Raji (cell line): ENCODE measurements around the gene SPNS3.

Experiments used
- POLR2A ChIP-seq: IDR thresholded peaks from 2 replicates; pipeline ENCODE4 v1.6.1; 2011; ENCODE audit warnings: low read depth, low read length, control low read depth; ENCODE audit not compliant: insufficient read depth

The SPNS3 gene, protein sequence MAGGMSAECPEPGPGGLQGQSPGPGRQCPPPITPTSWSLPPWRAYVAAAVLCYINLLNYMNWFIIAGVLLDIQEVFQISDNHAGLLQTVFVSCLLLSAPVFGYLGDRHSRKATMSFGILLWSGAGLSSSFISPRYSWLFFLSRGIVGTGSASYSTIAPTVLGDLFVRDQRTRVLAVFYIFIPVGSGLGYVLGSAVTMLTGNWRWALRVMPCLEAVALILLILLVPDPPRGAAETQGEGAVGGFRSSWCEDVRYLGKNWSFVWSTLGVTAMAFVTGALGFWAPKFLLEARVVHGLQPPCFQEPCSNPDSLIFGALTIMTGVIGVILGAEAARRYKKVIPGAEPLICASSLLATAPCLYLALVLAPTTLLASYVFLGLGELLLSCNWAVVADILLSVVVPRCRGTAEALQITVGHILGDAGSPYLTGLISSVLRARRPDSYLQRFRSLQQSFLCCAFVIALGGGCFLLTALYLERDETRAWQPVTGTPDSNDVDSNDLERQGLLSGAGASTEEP

GRCh38 chr17:4433515-4434031, at the start of gene SPNS3:
SPNS3 (plus strand) TSS chr17:4433940; CDS start chr17:4433968, 28 bp downstream.
- TF ChIP-seq POLR2A: no peak

DNA sequence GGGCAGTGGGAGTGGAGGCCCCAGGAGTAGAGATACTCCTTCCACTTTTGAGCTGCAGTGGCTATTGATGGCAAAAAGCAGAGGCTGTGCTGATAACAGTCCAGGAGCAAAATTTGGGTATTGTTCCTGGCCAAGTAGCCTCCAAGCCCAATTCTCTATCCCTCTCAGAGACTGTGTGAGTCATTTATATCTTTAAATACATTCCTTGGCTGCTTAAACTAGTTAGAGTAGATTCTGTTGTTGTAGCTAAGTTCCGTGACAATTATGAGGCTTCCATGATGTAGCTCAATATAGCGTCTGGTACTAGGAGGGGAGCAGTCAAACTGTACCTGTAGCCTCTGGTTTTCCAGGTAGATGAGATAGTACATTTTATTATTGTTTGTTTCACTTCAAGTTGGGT, 47.3 kb upstream of the SPNS3 start:
- TF ChIP-seq POLR2A: no peak

DNA sequence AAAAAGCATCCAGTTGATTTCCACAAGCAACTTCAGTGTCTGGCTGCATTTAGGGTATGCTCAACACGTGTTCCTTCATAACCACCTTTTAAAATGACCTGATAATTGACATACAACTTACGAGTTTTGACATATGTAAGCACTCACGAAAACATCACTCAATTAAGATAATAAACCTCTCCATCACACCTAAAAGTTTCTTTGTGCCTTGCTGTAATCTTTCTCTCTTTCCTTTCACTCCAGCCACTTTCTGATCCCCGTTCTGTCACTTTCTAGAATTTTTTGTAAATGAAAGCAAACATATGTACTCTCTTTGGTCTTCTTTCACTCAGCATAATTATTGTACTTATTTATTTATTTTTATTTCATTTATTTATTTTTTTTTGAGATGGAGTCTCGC, 46.6 kb upstream of the SPNS3 start:
- TF ChIP-seq POLR2A: no peak

DNA sequence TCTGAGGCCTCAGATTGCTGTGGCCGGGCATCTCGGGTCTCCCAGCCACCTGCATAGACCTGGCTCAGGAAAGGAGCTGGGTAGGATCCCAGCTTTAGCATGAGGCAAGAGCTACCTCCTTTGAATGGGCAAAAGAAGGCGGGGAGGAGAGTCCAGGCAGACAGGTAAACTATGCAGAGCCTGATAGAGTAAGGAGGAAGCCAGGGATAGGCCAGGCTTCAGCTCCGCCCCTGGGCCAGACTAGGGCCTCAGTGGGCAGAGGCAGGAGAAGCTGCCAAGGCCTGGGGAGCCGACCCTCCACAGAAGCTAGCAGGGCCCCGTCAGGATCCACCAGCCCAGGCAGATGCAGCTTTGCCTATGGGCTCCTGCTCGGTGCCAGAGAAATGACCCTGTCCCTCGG, 44.7 kb upstream of the SPNS3 start:
- no peak for TF ChIP-seq POLR2A

DNA sequence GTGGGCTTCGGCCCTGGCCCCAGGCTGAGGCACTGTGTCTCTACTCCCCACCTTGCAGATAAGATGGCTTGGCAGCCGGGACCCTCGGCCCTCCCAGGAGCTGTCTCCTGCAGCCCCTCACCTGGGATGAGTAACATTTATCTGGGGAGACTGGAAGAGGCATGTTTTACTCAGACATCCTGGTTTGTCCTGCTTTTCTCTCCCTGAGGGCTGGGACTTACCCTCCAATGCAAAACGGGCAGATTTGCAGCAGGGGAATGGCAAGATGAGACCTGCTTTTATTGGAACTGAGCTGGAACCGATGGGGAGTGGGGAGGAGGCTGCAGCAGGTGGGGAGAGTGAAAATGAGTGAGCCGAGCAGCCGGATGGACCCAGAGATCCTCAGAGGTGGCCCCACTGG, 39.9 kb upstream of the SPNS3 start:
- TF ChIP-seq POLR2A: no peak

GRCh38 chr17:4394208-4395110, 39.3 kb upstream of the SPNS3 start:
- no peak for TF ChIP-seq POLR2A

DNA sequence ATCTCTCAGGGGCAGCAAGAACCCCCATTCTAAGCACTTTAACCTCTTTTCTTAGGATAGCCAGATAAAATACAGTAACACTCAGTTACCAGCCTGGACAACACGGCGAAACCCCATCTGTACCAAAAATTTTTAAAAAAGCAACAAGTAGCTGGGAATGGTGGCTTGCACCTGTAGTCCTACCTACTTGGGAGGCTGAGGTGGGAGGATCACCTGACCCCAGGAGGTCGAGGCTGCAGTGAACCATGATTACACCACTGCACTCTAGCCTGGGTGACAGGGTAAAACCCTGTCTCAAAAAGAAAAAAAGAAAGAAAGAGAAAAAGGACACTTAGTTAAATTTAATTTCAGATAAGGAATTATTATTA, 38.6 kb upstream of the SPNS3 start:
- no peak for TF ChIP-seq POLR2A

DNA sequence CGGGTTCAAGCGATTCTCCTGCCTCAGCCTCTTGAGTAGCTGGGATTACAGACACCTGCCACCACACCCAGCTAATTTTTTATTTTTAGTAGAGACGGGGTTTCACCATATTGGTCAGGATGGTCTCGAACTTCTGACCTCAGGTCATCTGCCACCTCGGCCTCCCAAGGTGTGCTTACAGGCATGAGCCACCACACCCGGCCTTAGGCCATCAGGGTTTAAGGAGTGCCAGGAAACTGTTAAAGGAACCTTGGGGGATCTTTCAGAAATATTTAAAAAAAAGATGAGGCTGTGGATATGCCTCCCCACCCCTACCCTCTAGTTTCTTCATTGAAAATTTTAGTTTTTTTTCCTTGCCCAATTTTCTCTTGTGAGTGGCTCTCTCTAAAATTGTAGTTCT, 35.9 kb upstream of the SPNS3 start:
- no peak for TF ChIP-seq POLR2A

DNA sequence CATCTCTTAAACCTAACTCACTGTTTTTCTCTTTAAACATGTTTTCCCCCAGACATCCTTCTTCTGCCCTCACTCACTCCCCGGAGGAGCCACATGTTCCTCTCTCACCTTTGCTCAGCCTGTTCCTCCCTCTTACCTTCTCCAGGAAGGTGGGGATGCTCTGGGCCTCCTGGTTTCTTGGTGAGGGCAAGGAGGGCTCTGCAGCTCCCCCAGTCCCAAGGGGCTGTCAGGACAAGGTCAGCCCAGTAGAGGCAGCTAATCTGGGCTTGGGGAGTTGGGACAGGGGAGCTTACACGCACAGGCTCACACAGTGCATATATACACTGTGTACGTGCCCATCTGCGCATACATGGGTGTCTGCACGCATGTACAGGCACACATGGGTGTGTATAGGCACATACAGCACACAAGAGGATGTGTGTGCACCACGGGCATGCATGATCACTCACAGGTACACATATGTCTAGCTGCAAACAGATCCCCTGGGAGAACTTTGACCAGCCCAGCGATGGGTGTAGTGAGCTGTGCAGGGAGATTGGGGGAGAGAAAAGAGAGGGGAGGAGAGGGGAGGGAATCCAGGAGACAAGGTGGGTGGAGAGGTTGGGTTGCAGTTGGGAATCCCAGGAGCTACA, 28.6 kb upstream of the SPNS3 start:
- 0 out of 2 replicates have a peak, but pooled peaks have one; percentile 23 for TF ChIP-seq POLR2A

DNA sequence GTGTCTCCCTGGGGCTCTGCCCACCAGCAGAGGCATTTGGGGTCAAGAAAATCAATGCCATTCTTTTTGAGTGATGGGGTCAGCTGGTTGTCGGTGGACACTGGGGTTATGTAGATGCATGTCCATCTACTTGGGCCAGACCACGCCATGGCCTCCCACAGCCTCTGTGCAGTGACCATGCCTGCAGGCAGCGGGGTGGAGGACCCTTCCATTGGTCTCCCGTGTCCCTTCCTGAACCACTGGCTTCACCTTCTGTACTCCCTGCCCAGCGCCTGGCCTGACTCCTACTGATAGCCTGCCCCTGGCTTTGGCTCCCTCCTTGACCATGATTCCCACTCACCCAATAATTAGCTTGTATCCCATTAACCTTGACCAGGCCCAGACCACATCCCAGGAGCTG, 28.0 kb upstream of the SPNS3 start:
- TF ChIP-seq POLR2A: no peak

- no peak for TF ChIP-seq POLR2A
These were observed 27.4 kb upstream of the SPNS3 start for GRCh38 chr17:4406386-4406785.

GRCh38 chr17:4407216-4407615, 26.5 kb upstream of the SPNS3 start:
- TF ChIP-seq POLR2A: no peak

DNA sequence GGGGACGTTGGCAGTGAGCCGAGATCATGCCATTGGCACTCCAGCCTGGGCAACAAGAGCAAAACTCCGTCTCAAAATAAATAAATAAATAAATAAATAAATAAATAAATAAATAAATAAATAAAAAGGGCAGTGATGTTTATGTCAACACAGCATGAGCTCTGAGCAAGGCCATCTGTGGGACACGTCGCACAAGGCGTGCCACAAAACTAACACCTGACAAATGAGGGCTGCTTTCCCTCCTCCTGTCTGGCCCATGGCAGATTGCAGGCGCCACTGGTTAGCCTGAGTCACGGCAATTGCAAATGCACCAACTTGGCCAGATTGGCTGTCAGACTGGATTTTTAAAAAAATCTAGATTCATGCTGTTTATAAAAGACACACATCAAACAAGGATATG, 25.9 kb upstream of the SPNS3 start:
- no peak for TF ChIP-seq POLR2A

DNA sequence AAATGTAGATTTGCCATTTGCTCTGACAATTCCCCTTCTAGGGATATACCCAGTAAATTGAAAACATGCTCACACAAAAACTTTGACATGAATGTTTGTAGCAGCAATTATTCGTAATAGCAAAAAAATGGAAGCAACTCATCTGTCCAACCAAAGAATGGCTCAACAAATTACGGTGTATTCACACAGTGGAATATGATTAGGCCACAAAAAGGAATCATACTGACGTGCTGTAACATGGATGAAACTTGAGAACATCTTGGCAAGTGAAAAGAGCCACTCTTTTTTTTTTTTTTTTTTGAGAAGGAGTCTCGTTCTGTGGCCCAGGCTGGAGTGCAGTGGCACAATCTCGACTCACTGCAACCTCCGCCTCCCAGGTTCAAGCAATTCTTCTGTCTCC, 24.1 kb upstream of the SPNS3 start:
- no peak for TF ChIP-seq POLR2A

- TF ChIP-seq POLR2A: no peak
These were observed 22.5 kb upstream of the SPNS3 start for GRCh38 chr17:4411201-4411600.

DNA sequence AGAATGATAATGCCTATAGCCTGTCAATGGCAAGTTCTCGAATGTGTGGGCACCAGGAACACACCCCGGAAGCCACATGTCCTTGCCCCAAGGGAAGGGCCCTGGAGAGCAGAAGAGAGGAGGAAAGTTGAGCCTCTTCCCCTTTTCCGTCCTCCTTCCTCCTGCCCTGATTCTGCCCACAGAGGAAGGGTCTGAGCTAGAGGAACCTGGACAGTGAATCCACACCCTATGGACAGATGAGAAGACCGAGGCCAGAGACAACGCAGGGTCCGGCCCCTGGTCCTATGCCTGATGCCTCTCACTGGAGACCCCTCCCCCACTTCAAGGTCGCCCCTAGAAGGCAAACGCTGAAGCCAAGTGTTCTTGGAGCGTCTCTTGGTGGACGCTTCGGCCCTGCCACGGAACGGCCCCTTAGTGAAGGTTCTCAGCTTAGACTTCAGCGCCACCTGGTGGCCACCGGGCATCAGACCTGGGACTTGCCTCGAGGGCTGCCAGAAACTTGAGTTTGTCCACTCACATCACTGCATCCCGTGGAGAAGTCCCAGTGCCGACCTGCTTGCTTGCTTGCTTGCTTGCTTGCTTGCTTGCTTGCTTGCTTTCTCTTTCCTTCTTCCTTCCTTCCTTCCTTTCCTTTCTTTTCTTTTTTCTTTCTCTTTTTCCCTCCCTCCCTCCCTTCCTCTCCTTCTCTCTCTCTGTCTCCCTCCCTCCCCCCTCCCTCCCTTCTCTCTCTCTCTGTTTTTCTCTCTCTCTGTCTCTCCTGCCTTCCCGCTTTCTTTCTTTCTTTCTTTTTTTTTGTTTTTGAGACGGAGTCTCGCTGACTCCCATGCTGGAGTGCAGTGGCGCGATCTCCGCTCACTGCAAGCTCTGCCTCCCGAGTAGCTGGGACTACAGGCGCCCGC, 20.6 kb upstream of the SPNS3 start:
- TF ChIP-seq POLR2A: no peak
